ENCODE measurements around the gene PHKA2. TPM values are rescaled to one million over a fixed set of nuclear protein-coding genes. Genes with fewer than 3 reads are reported as not detected.
A peak's percentile ranks its signal among the peaks of the same experiment; 100 is the strongest.

PHKA2 gene
- total and polyA plus RNA-seq, 7 experiments from 2014 or later: 7.9 to 54.3 (median 40.8) TPM

DNA sequence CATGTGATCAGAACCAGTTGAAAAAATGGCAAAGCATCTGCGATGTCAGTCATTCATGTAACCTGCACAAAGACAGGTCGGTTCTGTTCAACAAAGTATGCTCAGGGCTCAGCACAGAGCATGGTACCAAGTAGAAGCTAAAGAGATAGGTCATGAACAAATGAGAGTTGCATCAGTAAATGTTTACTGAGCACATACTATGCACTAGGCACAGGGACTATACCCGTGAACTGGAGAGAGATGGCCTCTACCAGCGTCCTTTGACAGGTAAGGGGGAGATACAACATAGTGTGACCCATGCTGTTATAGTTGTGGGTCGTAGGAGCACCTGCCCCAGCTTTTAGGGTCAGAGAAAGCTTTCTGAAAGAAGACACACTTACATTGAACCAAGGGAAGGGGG is 46.7 kb downstream of the PHKA2 start:
- intact Hi-C loops (cut with micrococcal nuclease): no loop called here
- Mint-ChIP-seq H3K4me3 (no peak overlapping the region), H3K36me3 (peaks cover 2 to 25% (median 6%) of the 10 kb centered on the region in 5 donors), H3K4me1 (no peaks in the 10 kb centered on the region), H3K9me3 (no peaks in the 10 kb centered on the region), H3K27me3 (no peaks in the 10 kb centered on the region), H3K27ac (no peak overlapping the region)
- Histone ChIP-seq H3K27ac (ENCODE audit: low read depth, low read length) (no peak overlapping the region), H3K9me3 (ENCODE audit: control insufficient read depth in 2 of 3, low read length in 3 of 3) (no peaks in the 10 kb centered on the region), H3K4me1 (ENCODE audit: control insufficient read depth in 2 of 2, insufficient read depth in 2 of 2, low read length in 2 of 2) (no peaks in the 10 kb centered on the region), H3K4me3 (ENCODE audit: low read length) (no peak overlapping the region), H3K36me3 (ENCODE audit: control insufficient read depth in 2 of 3, insufficient read depth in 3 of 3, low read length in 3 of 3) (peaks cover 0 to 43% (median 0%) of the 10 kb centered on the region in 3 experiments), H3K27me3 (ENCODE audit: control insufficient read depth in 2 of 2, insufficient read depth in 2 of 2, low read length in 2 of 2) (no peaks in the 10 kb centered on the region)
- no peak for ATAC-seq
- POLR2A ChIA-PET: no interaction called here
- DNase-seq: no peak
- CTCF ChIA-PET: no interaction called here

DNA sequence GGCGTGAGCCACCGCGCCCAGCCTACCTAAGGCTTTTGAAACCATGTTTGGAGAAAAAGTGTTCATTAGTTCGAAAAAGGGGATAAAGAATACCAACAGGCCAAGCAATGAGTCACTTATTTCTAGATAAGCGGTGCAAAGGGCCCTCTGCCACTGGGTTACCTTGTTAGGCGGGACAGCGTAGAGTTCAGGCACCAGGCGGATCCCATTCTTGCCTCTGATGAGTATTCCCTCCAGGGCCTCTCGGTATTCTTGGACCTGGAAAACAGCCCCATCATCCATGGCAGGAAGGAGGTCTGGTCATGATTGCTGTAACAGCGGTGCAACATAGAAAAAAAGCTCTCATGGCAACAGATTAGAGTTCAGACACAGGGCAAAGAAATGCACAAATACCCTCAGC is 48.0 kb downstream of the PHKA2 start:
- no peak overlapping the region for H3K27ac Mint-ChIP-seq
- peaks cover 0 to 41% (median 0%) of the 10 kb centered on the region in 3 experiments for H3K36me3 ChIP-seq (ENCODE audit: control insufficient read depth in 2 of 3, insufficient read depth in 3 of 3, low read length in 3 of 3)
- no peak overlapping the region for H3K4me3 ChIP-seq (ENCODE audit: low read length)
- ChIA-PET POLR2A (no interaction called here), CTCF (no interaction called here)
- no peaks in the 10 kb centered on the region for H3K9me3 Mint-ChIP-seq
- peaks cover 0 to 18% (median 4%) of the 10 kb centered on the region in 5 donors for H3K36me3 Mint-ChIP-seq
- H3K27ac ChIP-seq (ENCODE audit: low read depth, low read length): no peak overlapping the region
- H3K4me1 ChIP-seq (ENCODE audit: control insufficient read depth in 2 of 2, insufficient read depth in 2 of 2, low read length in 2 of 2): no peaks in the 10 kb centered on the region
- intact Hi-C loops (cut with micrococcal nuclease): no loop called here
- H3K9me3 ChIP-seq (ENCODE audit: control insufficient read depth in 2 of 3, low read length in 3 of 3): no peaks in the 10 kb centered on the region
- no peaks in the 10 kb centered on the region for H3K27me3 ChIP-seq (ENCODE audit: control insufficient read depth in 2 of 2, insufficient read depth in 2 of 2, low read length in 2 of 2)
- no peaks in the 10 kb centered on the region for H3K27me3 Mint-ChIP-seq
- ATAC-seq (no peak), DNase-seq (no peak)
- H3K4me3 Mint-ChIP-seq: no peak overlapping the region
- no peaks in the 10 kb centered on the region for H3K4me1 Mint-ChIP-seq

DNA sequence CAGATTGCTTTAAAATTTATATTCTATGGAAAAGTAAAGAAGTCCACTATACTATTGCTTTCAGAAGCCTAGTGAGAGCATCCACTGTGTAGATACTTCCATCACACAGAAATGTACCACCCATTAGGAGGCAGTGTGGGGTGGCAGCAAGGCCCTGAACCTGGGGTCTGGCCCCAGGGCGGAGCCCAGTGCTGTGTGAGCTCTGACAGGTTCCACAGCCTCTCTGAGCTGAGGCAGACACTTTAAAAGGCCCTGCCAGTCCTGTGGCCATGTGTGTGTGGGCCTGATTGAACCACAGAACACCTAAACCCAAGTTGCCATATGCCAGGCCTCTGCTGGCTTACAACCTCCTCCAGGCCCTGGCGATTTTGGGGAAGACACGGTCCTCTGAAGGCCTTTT is 49.2 kb downstream of the PHKA2 start:
- Mint-ChIP-seq H3K4me3 (no peak overlapping the region), H3K36me3 (peaks cover 0 to 16% (median 4%) of the 10 kb centered on the region in 5 donors), H3K4me1 (no peaks in the 10 kb centered on the region), H3K27me3 (no peaks in the 10 kb centered on the region), H3K9me3 (no peaks in the 10 kb centered on the region), H3K27ac (no peak overlapping the region)
- DNase-seq (no peak), ATAC-seq (no peak)
- intact Hi-C loops (cut with micrococcal nuclease): no loop called here
- Histone ChIP-seq H3K27me3 (ENCODE audit: control insufficient read depth in 2 of 2, insufficient read depth in 2 of 2, low read length in 2 of 2) (no peaks in the 10 kb centered on the region), H3K27ac (ENCODE audit: low read depth, low read length) (no peak overlapping the region), H3K9me3 (ENCODE audit: control insufficient read depth in 2 of 3, low read length in 3 of 3) (no peaks in the 10 kb centered on the region), H3K36me3 (ENCODE audit: control insufficient read depth in 2 of 3, insufficient read depth in 3 of 3, low read length in 3 of 3) (peaks cover 0 to 52% (median 0%) of the 10 kb centered on the region in 3 experiments), H3K4me3 (ENCODE audit: low read length) (no peak overlapping the region), H3K4me1 (ENCODE audit: control insufficient read depth in 2 of 2, insufficient read depth in 2 of 2, low read length in 2 of 2) (no peaks in the 10 kb centered on the region)
- POLR2A ChIA-PET: no interaction called here
- CTCF ChIA-PET: no interaction called here

DNA sequence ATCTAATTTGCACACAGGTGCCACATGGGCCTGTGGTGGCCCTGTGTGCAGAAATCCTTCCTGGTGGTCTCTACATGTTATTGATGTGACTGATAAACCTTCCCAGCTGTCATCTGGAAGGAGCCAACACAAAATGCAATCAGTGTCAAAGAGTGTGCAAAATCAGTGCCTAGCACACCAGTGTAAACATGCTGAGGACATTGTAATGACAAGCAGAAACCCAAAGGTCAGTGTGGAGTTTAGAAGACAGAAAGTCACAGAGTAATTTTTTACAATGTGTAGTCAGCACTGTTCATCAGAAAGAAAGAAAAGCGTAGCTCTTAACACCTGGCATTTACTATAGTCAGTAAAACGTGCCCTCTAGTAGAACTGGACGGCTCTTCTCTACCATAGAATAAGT is 50.3 kb downstream of the PHKA2 start:
- peaks cover 0 to 15% (median 4%) of the 10 kb centered on the region in 5 donors for H3K36me3 Mint-ChIP-seq
- no peaks in the 10 kb centered on the region for H3K27me3 Mint-ChIP-seq
- ChIA-PET CTCF (no interaction called here), POLR2A (no interaction called here)
- ATAC-seq (no peak), DNase-seq (no peak)
- Histone ChIP-seq H3K27me3 (ENCODE audit: control insufficient read depth in 2 of 2, insufficient read depth in 2 of 2, low read length in 2 of 2) (no peaks in the 10 kb centered on the region), H3K27ac (ENCODE audit: low read depth, low read length) (no peak overlapping the region), H3K4me1 (ENCODE audit: control insufficient read depth in 2 of 2, insufficient read depth in 2 of 2, low read length in 2 of 2) (no peaks in the 10 kb centered on the region), H3K36me3 (ENCODE audit: control insufficient read depth in 2 of 3, insufficient read depth in 3 of 3, low read length in 3 of 3) (peaks cover 0 to 55% (median 0%) of the 10 kb centered on the region in 3 experiments), H3K4me3 (ENCODE audit: low read length) (no peak overlapping the region), H3K9me3 (ENCODE audit: control insufficient read depth in 2 of 3, low read length in 3 of 3) (no peaks in the 10 kb centered on the region)
- intact Hi-C loops (cut with micrococcal nuclease): no loop called here
- no peaks in the 10 kb centered on the region for H3K4me1 Mint-ChIP-seq
- no peaks in the 10 kb centered on the region for H3K9me3 Mint-ChIP-seq
- H3K4me3 Mint-ChIP-seq: no peak overlapping the region
- no peak overlapping the region for H3K27ac Mint-ChIP-seq

DNA sequence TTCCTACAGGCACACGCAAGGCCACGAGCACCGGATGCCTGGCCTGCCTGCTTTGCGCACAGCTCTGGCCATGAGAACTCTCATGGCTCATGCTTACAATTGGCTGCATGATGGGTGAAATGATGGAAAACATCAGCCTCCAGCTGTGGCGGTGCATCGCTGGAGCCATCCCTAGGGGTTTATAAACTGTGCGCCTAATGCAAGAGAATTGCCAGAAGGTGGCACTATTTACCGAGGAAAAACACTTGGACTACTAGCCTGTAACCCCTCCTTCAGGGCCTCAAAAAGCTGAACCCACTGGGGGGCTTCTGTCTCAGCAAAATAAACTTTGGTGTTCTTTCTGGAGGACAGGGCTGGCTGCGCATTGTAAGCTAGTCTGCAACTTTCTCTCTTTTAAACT is 51.9 kb downstream of the PHKA2 start:
- Mint-ChIP-seq H3K4me3 (no peak overlapping the region), H3K36me3 (peaks cover 0 to 14% (median 0%) of the 10 kb centered on the region in 5 donors), H3K27ac (no peak overlapping the region), H3K4me1 (no peaks in the 10 kb centered on the region), H3K9me3 (no peaks in the 10 kb centered on the region), H3K27me3 (no peaks in the 10 kb centered on the region)
- no peaks in the 10 kb centered on the region for H3K27me3 ChIP-seq (ENCODE audit: control insufficient read depth in 2 of 2, insufficient read depth in 2 of 2, low read length in 2 of 2)
- DNase-seq (peak in 1 of 9 donors; percentile 5), ATAC-seq (no peak)
- H3K36me3 ChIP-seq (ENCODE audit: control insufficient read depth in 2 of 3, insufficient read depth in 3 of 3, low read length in 3 of 3): peaks cover 0 to 44% (median 0%) of the 10 kb centered on the region in 3 experiments
- intact Hi-C loops (cut with micrococcal nuclease): loop anchor here (1.0 kb wide), 2 partner anchors 402 to 541 kb away; no protein-coding TSS in a partner anchor
- H3K4me1 ChIP-seq (ENCODE audit: control insufficient read depth in 2 of 2, insufficient read depth in 2 of 2, low read length in 2 of 2): no peaks in the 10 kb centered on the region
- H3K9me3 ChIP-seq (ENCODE audit: control insufficient read depth in 2 of 3, low read length in 3 of 3): no peaks in the 10 kb centered on the region
- H3K27ac ChIP-seq (ENCODE audit: low read depth, low read length): no peak overlapping the region
- POLR2A ChIA-PET: no interaction called here
- H3K4me3 ChIP-seq (ENCODE audit: low read length): no peak overlapping the region
- CTCF ChIA-PET: interaction anchor here (0.6 kb wide), 1 partner anchor 558 kb away, joined by 6 read pairs; no protein-coding TSS in a partner anchor

DNA sequence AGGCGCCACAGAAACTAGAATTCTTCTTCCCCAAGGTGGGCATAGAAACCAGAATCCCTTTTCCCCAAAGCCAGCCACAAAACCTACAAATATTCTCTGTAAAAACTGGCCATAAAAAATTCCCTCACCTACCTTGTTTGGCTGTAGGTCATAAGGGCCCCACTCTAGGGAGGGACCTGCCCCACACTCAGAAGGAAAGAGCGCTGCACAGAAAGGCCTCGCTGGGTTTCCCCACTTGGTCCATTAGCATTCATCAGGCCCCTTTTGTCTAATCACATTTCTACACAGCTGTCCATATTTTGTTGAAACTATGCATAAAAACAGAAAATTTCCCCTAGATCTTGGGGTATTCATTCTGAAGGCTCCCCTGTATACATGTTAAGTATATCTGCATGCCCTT is 54.1 kb downstream of the PHKA2 start:
- H3K36me3 ChIP-seq (ENCODE audit: control insufficient read depth in 2 of 3, insufficient read depth in 3 of 3, low read length in 3 of 3): peaks cover 0 to 40% (median 0%) of the 10 kb centered on the region in 3 experiments
- CTCF ChIA-PET: no interaction called here
- H3K4me1 Mint-ChIP-seq: no peaks in the 10 kb centered on the region
- H3K4me1 ChIP-seq (ENCODE audit: control insufficient read depth in 2 of 2, insufficient read depth in 2 of 2, low read length in 2 of 2): no peaks in the 10 kb centered on the region
- H3K9me3 Mint-ChIP-seq: no peaks in the 10 kb centered on the region
- H3K27me3 ChIP-seq (ENCODE audit: control insufficient read depth in 2 of 2, insufficient read depth in 2 of 2, low read length in 2 of 2): no peaks in the 10 kb centered on the region
- peak overlapping the region in 2 of 9 donors; percentile 14 to 72 for H3K27ac Mint-ChIP-seq
- ATAC-seq (no peak), DNase-seq (no peak)
- H3K4me3 Mint-ChIP-seq: no peak overlapping the region
- intact Hi-C loops (cut with micrococcal nuclease): no loop called here
- no peaks in the 10 kb centered on the region for H3K9me3 ChIP-seq (ENCODE audit: control insufficient read depth in 2 of 3, low read length in 3 of 3)
- H3K4me3 ChIP-seq (ENCODE audit: low read length): no peak overlapping the region
- H3K27ac ChIP-seq (ENCODE audit: low read depth, low read length): no peak overlapping the region
- POLR2A ChIA-PET: no interaction called here
- peaks cover 0 to 14% (median 0%) of the 10 kb centered on the region in 5 donors for H3K36me3 Mint-ChIP-seq
- no peaks in the 10 kb centered on the region for H3K27me3 Mint-ChIP-seq

DNA sequence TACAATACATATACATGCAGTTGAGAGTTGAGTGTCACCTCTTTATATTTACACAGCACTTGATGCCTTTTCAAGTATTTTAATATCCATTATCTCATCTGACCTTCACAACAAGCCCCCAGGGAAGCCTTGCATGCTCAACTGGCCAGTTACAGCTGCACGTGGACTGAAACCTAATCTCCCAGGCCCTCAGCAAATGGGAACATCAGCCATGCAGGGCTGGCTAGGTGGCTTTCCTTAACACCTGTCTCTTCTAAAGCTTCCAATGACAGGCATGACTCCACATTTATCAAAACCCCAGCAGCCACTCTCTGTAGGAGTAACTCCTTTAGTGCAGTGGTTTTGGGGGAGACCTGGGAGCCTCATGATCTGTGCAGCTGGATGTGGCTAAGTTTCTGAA is 56.4 kb downstream of the PHKA2 start:
- no peak overlapping the region for H3K27ac ChIP-seq (ENCODE audit: low read depth, low read length)
- POLR2A ChIA-PET: no interaction called here
- no peaks in the 10 kb centered on the region for H3K9me3 ChIP-seq (ENCODE audit: control insufficient read depth in 2 of 3, low read length in 3 of 3)
- no peak overlapping the region for H3K27ac Mint-ChIP-seq
- intact Hi-C loops (cut with micrococcal nuclease): no loop called here
- H3K36me3 Mint-ChIP-seq: peaks cover 0 to 12% (median 0%) of the 10 kb centered on the region in 5 donors
- H3K4me3 ChIP-seq (ENCODE audit: low read length): no peak overlapping the region
- ATAC-seq (no peak), DNase-seq (no peak)
- no peaks in the 10 kb centered on the region for H3K4me1 Mint-ChIP-seq
- no peak overlapping the region for H3K4me3 Mint-ChIP-seq
- no peaks in the 10 kb centered on the region for H3K9me3 Mint-ChIP-seq
- no peaks in the 10 kb centered on the region for H3K27me3 ChIP-seq (ENCODE audit: control insufficient read depth in 2 of 2, insufficient read depth in 2 of 2, low read length in 2 of 2)
- H3K36me3 ChIP-seq (ENCODE audit: control insufficient read depth in 2 of 3, insufficient read depth in 3 of 3, low read length in 3 of 3): peaks cover 0 to 36% (median 0%) of the 10 kb centered on the region in 3 experiments
- no peaks in the 10 kb centered on the region for H3K27me3 Mint-ChIP-seq
- CTCF ChIA-PET: no interaction called here
- H3K4me1 ChIP-seq (ENCODE audit: control insufficient read depth in 2 of 2, insufficient read depth in 2 of 2, low read length in 2 of 2): no peaks in the 10 kb centered on the region

All from naive thymus-derived CD4-positive, alpha-beta T cell (primary cell).